ENCODE measurements around the gene PBRM1.
"Not testable (repeated sequence)": the region's sequence is repeated elsewhere in the genome, so short reads cannot be mapped to it uniquely, and the experiment has no call there.

Gene PBRM1

GRCh38 chr3:52683611-52684010 is 2.1 kb downstream of the PBRM1 start:
- no peak for DNase-seq (ENCODE audit: low read depth, low spot score)
- Histone ChIP-seq H3K27ac (no peak overlapping the region), H3K9ac (ENCODE audit: insufficient read length) (peak overlapping the region; percentile 96), H3K4me3 (peak overlapping the region; percentile 82; the same call in 1 of the 2 replicates), H3K9me3 (ENCODE audit: low read depth, low read length) (no peaks in the 10 kb centered on the region), H3K36me3 (ENCODE audit: insufficient read depth, low read length) (peaks cover 44% of the 10 kb centered on the region)
- TF ChIP-seq POLR2AphosphoS5 (IDR thresholded peaks at IDR 0.05; ENCODE audit: borderline replicate concordance, low read depth, low read length) (no peak), FOXP2 (optimal IDR thresholded peaks at IDR 0.05; ENCODE audit: control extremely low read depth, extremely low read length, insufficient read depth) (no peak), EZH2 (IDR thresholded peaks at IDR 0.05) (no peak)

DNA sequence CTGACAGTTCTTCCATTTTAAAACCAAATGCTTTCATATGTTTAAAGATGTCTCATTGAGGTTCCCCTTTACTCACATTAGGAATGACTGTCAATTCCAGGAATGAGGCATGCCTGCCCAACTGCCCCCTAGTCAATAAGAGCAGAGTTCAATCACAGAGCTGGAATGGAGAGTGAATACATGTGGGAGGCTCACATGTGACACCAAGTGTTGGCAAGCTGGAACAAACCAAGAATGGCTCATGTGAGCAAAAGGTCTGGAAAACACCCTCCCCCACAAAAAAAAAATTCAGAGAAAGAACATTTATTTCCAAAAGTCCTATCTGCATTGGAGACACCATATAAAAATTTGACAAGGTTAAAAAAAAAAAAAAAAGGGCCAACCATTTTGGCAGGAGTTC is 3.7 kb downstream of the PBRM1 start:
- Histone ChIP-seq H3K9ac (ENCODE audit: insufficient read length) (peak overlapping the region; percentile 57), H3K27ac (peak overlapping the region; percentile 62), H3K36me3 (ENCODE audit: insufficient read depth, low read length) (peaks cover 39% of the 10 kb centered on the region), H3K9me3 (ENCODE audit: low read depth, low read length) (no peaks in the 10 kb centered on the region), H3K4me3 (no peak overlapping the region)
- TF ChIP-seq EZH2 (IDR thresholded peaks at IDR 0.05): no peak
- no peak for TF ChIP-seq POLR2AphosphoS5 (IDR thresholded peaks at IDR 0.05; ENCODE audit: borderline replicate concordance, low read depth, low read length)
- TF ChIP-seq FOXP2 (optimal IDR thresholded peaks at IDR 0.05; ENCODE audit: control extremely low read depth, extremely low read length, insufficient read depth): no peak
- DNase-seq (ENCODE audit: low read depth, low spot score): no peak

DNA sequence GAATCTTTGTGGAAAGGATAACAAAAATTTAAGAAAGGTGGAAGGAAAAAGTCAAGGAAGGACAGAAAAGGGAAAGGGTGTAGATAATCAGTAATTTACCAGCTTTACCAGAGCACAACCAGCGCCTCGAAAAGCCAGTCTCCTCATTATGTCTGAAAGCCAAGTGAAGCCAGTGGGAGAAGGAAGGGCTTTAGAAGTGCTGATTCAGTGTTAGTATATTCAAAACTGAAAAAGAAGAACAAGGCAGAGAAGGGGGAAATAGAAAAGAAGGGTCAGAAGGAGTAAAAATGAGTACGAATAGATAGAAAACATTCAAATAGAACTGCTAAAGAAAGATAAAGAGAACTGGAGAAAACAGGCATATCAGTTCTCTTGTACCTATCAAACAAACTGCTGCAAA is 4.1 kb downstream of the PBRM1 start:
- peak overlapping the region; percentile 62 for H3K27ac ChIP-seq
- peak overlapping the region; percentile 57 for H3K9ac ChIP-seq (ENCODE audit: insufficient read length)
- peaks cover 35% of the 10 kb centered on the region for H3K36me3 ChIP-seq (ENCODE audit: insufficient read depth, low read length)
- no peak for DNase-seq (ENCODE audit: low read depth, low spot score)
- H3K9me3 ChIP-seq (ENCODE audit: low read depth, low read length): no peaks in the 10 kb centered on the region
- TF ChIP-seq EZH2 (IDR thresholded peaks at IDR 0.05) (no peak), FOXP2 (optimal IDR thresholded peaks at IDR 0.05; ENCODE audit: control extremely low read depth, extremely low read length, insufficient read depth) (no peak), POLR2AphosphoS5 (IDR thresholded peaks at IDR 0.05; ENCODE audit: borderline replicate concordance, low read depth, low read length) (no peak)
- no peak overlapping the region for H3K4me3 ChIP-seq

DNA sequence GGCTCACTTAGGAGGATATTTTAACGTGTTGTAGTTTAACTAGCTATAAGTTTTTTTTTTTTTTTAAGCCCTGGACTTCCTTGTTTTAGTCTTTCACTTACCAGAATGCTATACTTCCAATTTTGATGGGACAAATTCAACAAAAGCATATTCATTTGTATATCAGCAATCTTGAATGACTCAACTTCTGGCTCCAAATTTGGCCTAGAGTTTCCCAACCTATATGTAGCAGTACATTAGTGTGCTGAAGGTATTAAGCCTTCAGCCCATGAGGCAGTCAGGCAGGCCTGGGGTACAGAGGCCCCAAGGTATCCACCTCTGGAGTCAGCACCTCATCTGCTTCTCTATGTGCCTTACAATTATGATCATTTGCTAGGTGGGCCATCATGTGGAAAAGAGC is 5.9 kb downstream of the PBRM1 start:
- Histone ChIP-seq H3K4me3 (no peak overlapping the region), H3K9ac (ENCODE audit: insufficient read length) (peak overlapping the region; percentile 49), H3K36me3 (ENCODE audit: insufficient read depth, low read length) (peaks cover 44% of the 10 kb centered on the region), H3K27ac (peak overlapping the region; percentile 94), H3K9me3 (ENCODE audit: low read depth, low read length) (no peaks in the 10 kb centered on the region)
- DNase-seq (ENCODE audit: low read depth, low spot score): no peak
- TF ChIP-seq POLR2AphosphoS5 (IDR thresholded peaks at IDR 0.05; ENCODE audit: borderline replicate concordance, low read depth, low read length) (no peak), FOXP2 (optimal IDR thresholded peaks at IDR 0.05; ENCODE audit: control extremely low read depth, extremely low read length, insufficient read depth) (no peak), EZH2 (IDR thresholded peaks at IDR 0.05) (no peak)

DNA sequence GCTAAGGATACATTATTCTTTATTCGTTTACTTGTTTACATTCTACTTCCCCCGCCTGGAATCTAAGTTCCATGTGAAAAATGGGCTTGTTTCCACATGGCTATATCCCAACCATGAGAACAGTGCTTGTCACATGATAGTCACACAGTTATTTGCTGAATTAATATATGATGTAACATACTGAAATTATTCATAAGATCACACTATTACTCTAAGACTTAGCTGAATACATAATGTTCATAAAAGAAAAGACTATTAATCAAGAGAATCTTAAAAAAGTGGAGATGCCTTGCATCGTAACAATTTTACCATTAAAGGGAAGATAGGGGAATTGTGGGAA is 6.5 kb downstream of the PBRM1 start:
- TF ChIP-seq POLR2AphosphoS5 (IDR thresholded peaks at IDR 0.05; ENCODE audit: borderline replicate concordance, low read depth, low read length) (no peak), EZH2 (IDR thresholded peaks at IDR 0.05) (no peak), FOXP2 (optimal IDR thresholded peaks at IDR 0.05; ENCODE audit: control extremely low read depth, extremely low read length, insufficient read depth) (no peak)
- peak overlapping the region; percentile 59 for H3K9ac ChIP-seq (ENCODE audit: insufficient read length)
- peaks cover 45% of the 10 kb centered on the region for H3K36me3 ChIP-seq (ENCODE audit: insufficient read depth, low read length)
- peak overlapping the region; percentile 94 for H3K27ac ChIP-seq
- no peak for DNase-seq (ENCODE audit: low read depth, low spot score)
- no peak overlapping the region for H3K4me3 ChIP-seq
- H3K9me3 ChIP-seq (ENCODE audit: low read depth, low read length): no peaks in the 10 kb centered on the region

GRCh38 chr3:52678265-52679198 is 7.2 kb downstream of the PBRM1 start:
- H3K9me3 ChIP-seq (ENCODE audit: low read depth, low read length): no peaks in the 10 kb centered on the region
- DNase-seq (ENCODE audit: low read depth, low spot score): no peak
- peak overlapping the region; percentile 59 for H3K9ac ChIP-seq (ENCODE audit: insufficient read length)
- H3K27ac ChIP-seq: peak overlapping the region; percentile 94
- peaks cover 45% of the 10 kb centered on the region for H3K36me3 ChIP-seq (ENCODE audit: insufficient read depth, low read length)
- no peak for TF ChIP-seq POLR2AphosphoS5 (IDR thresholded peaks at IDR 0.05; ENCODE audit: borderline replicate concordance, low read depth, low read length)
- no peak for TF ChIP-seq EZH2 (IDR thresholded peaks at IDR 0.05)
- TF ChIP-seq FOXP2 (optimal IDR thresholded peaks at IDR 0.05; ENCODE audit: control extremely low read depth, extremely low read length, insufficient read depth): no peak
- H3K4me3 ChIP-seq: no peak overlapping the region

DNA sequence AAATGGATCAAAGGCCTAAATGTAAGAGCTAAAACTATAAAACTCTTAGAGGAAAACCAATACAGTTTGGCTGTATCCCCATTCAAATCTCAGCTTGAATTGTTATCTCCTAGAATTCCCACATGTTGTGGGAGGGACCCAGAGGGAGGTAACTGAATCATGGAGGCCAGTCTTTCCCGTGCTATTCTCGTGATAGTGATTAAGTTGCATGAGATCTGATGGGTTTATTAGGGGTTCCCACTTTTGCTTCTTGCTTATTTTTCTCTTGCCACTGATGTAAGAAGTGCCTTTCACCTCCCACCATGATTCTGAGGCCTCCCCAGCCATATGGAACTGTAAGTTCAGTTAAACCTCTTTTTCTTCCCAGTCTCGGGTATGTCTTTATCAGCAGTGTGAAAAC is 9.5 kb downstream of the PBRM1 start:
- H3K27ac ChIP-seq; H3K9me3 ChIP-seq (ENCODE audit: low read depth, low read length); DNase-seq (ENCODE audit: low read depth, low spot score); H3K9ac ChIP-seq (ENCODE audit: insufficient read length); H3K4me3 ChIP-seq: not testable (repeated sequence)
- peaks cover 54% of the 10 kb centered on the region for H3K36me3 ChIP-seq (ENCODE audit: insufficient read depth, low read length)

- Histone ChIP-seq H3K36me3 (ENCODE audit: insufficient read depth, low read length) (peaks cover 47% of the 10 kb centered on the region), H3K9me3 (ENCODE audit: low read depth, low read length) (no peaks in the 10 kb centered on the region), H3K27ac (no peak overlapping the region), H3K4me3 (no peak overlapping the region), H3K9ac (ENCODE audit: insufficient read length) (no peak overlapping the region)
- no peak for TF ChIP-seq FOXP2 (optimal IDR thresholded peaks at IDR 0.05; ENCODE audit: control extremely low read depth, extremely low read length, insufficient read depth)
- no peak for TF ChIP-seq POLR2AphosphoS5 (IDR thresholded peaks at IDR 0.05; ENCODE audit: borderline replicate concordance, low read depth, low read length)
- no peak for TF ChIP-seq EZH2 (IDR thresholded peaks at IDR 0.05)
- DNase-seq (ENCODE audit: low read depth, low spot score): no peak
Measured at GRCh38 chr3:52671676-52672075, 14.0 kb downstream of the PBRM1 start.

All from SK-N-MC (cell line).